Pancreas (tissue), 10 donors: ENCODE measurements around the gene MOSPD2. TPM values are rescaled to one million over a fixed set of nuclear protein-coding genes. Genes with fewer than 3 reads are reported as not detected.
A peak's percentile ranks its signal among the peaks of the same experiment; 100 is the strongest.

Source experiments
- ATAC-seq, 4 donors: fragments of 200-7000 bp; cut with Tn5 transposase; one replicate each; pipeline versions ENCODE4 v1.8.0 to v1.9.1; 2020; ENCODE audit warnings: mild to moderate bottlenecking in 4 of 4, moderate library complexity in 4 of 4
- DNase-seq, 6 donors: peaks; one replicate each; pipeline ENCODE4 v3.0.0-alpha.2; 2020
- FAIRE-seq: peaks from 2 replicates; lab custom pipeline; 2012; peaks lifted over from hg19 to GRCh38; lab: Jason Lieb, UNC
- H3K27ac ChIP-seq, 4 donors: fragments of 200-600 bp; sonication (generic); 1 replicate in 3 of 4; 2 replicates in 1 of 4; pipeline versions ENCODE4 v1.5.0 to v1.8.0; 2020
- H3K27me3 ChIP-seq, 4 donors: fragments of 200-600 bp; one replicate each; pipeline ENCODE4 v1.8.0; 2021
- H3K36me3 ChIP-seq, 3 donors: fragments of 200-600 bp; sonication (generic) in 1 of 3; one replicate each; pipeline versions ENCODE4 v1.5.0 to v1.8.0; 2020 to 2021
- H3K4me1 ChIP-seq, 3 donors: fragments of 200-600 bp; one replicate each; pipeline ENCODE4 v1.8.0; 2021
- H3K4me3 ChIP-seq, 4 donors: fragments of 200-600 bp; sonication (generic) in 2 of 4; one replicate each; pipeline versions ENCODE4 v1.5.0 to v1.8.0; 2020 to 2021
- H3K9me3 ChIP-seq, 4 donors: fragments of 200-600 bp; one replicate each; pipeline ENCODE4 v1.8.0; 2021
- CTCF ChIP-seq, 4 donors: fragments of 200-600 bp; sonication (generic) in 3 of 4; IDR thresholded peaks; one replicate each; pipeline versions ENCODE4 v1.5.0 to v1.8.0; 2021; ENCODE audit warnings: antibody characterized with exemption in 4 of 4
- WGBS, 2 donors: extraction: QIAGEN DNeasy Blood & Tissue Kit; methylation state at CpG; one replicate each; pipeline ENCODE4 v1.1.7; 2013; 5-methylcytosine and 5-hydroxymethylcytosine counted together
- intact Hi-C, 3 donors: fragments of 100-400 bp; cut with DNase I; formaldehyde crosslinking; loops; one replicate each; pipeline versions ENCODE4 v1.11.1 to v1.14.2; 2022
- polyA plus RNA-seq, 2 donors: library from polyadenylated mRNA; stranded (reverse); fragments of 200-250 nt; gene quantifications; one replicate each; pipeline ENCODE4 v1.2.3, GENCODE V29; 2013
- total RNA-seq, 6 donors: library from RNA; stranded (reverse); fragmentation: NEBNext Ultra II Directional in 4 of 6; extraction: Animal tissue kit (Norgen Biotek cat#: 25700) in 4 of 6; gene quantifications; one replicate each; pipeline versions ENCODE4 v1.2.1 to v1.2.4, GENCODE V29; 2021 to 2023
- donor health status: healthy with polysubstance abuse.
- donor health status: DM: no; HTN: no; CAD: no; lungs with moderate emphysema.
- donor health status: DM: no; HTN: no; CAD: no.
- donor health status: control.
- donor health status: control.
- donor health status: Bipolar disorder and iron deficiency.
- donor health status: DM: yes; HTN: yes; CAD: no.
- donor health status: DM: no; HTN: no; CAD: no.
- donor health status: DM: no; HTN: no; CAD: no.
- donor health status: DM: yes; HTN: yes; CAD: no.

The MOSPD2 gene
- total and polyA plus RNA-seq, 8 donors: 1.9 to 8.3 (median 4.2) TPM

DNA sequence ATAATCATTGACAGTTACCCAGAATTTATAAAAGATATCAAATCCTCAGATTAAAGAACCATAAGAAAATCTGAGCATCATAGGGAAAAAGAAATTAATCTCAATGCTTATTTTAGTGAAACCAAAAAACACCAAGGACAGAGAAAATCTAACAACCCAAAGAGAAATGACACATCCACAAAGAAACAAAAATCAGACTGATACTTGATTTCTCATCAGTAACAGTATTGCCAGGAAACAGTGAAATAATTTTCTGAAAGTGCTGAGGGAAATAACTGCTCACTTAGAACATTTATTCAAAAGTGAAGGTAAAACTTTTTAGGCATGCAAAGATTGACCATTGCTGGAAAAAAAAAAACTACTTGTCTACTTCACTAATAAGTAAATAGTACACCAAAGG, 10.6 kb downstream of the MOSPD2 start:
- FAIRE-seq: peak; percentile 5
- DNase-seq: no peak
- no peak overlapping the region for H3K4me3 ChIP-seq
- TF ChIP-seq CTCF (IDR thresholded peaks at IDR 0.05): no peak
- intact Hi-C loops: no loop called here
- ATAC-seq: no peak
- H3K9me3 ChIP-seq: no peaks in the 10 kb centered on the region
- no peaks in the 10 kb centered on the region for H3K4me1 ChIP-seq
- no peak overlapping the region for H3K27ac ChIP-seq
- H3K27me3 ChIP-seq: no peaks in the 10 kb centered on the region
- H3K36me3 ChIP-seq: no peaks in the 10 kb centered on the region

GRCh38 chrX:14884714-14885113, 11.5 kb downstream of the MOSPD2 start:
- intact Hi-C loops: no loop called here
- 45 to 81% methylated on average over 1 of the region's 1 CpG for WGBS, 2 donors
- Histone ChIP-seq H3K4me3 (no peak overlapping the region), H3K4me1 (no peaks in the 10 kb centered on the region), H3K9me3 (no peaks in the 10 kb centered on the region), H3K27me3 (no peaks in the 10 kb centered on the region), H3K27ac (no peak overlapping the region), H3K36me3 (no peaks in the 10 kb centered on the region)
- ATAC-seq (no peak), FAIRE-seq (peak; percentile 39), DNase-seq (no peak)
- TF ChIP-seq CTCF (IDR thresholded peaks at IDR 0.05): no peak

DNA sequence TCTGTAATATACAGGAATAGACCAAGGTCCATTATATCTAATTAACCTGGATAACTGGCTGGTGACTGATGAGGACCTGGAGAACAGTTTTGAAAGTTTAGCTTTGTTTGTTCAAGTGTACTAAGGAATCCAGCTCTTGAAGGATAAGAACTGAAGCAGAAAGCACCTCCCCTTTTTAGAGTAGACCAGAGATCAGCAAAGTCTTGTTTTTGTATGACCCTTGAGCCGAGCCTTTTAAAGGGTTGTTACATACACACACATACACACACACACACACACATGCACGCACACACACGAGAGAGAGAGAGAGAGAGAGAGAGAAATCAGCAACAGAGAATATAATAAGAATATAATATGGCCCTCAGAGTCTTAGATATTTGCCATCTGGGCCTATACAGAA, 13.0 kb downstream of the MOSPD2 start:
- no peaks in the 10 kb centered on the region for H3K4me1 ChIP-seq
- TF ChIP-seq CTCF (IDR thresholded peaks at IDR 0.05): no peak
- WGBS, 2 donors: 61 to 88% methylated on average over 3 of the region's 3 CpGs
- no peaks in the 10 kb centered on the region for H3K9me3 ChIP-seq
- intact Hi-C loops: no loop called here
- H3K36me3 ChIP-seq: no peaks in the 10 kb centered on the region
- DNase-seq: no peak
- no peak overlapping the region for H3K4me3 ChIP-seq
- no peaks in the 10 kb centered on the region for H3K27me3 ChIP-seq
- H3K27ac ChIP-seq: no peak overlapping the region
- FAIRE-seq: no peak
- no peak for ATAC-seq

DNA sequence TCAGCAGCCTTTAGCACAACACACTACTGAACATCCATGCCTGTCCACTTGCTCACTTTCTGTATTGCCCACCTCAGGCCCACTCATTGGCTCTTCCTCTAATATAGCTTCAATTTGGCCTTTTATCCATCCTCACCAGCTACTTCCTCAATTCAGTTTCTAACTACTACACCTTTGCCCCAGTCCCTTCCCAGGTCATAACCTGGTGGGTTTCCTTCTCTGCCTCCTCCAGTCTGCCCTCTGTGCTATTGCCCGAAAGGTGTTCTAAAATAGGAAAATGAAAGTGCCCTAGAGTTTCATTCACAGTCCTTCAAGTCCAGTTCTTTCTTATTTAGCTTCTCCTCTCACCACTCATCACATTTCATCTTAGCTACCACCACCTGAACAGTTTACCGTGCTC, 23.1 kb downstream of the MOSPD2 start:
- 88 to 94% methylated on average over 2 of the region's 2 CpGs for WGBS, 2 donors

DNA sequence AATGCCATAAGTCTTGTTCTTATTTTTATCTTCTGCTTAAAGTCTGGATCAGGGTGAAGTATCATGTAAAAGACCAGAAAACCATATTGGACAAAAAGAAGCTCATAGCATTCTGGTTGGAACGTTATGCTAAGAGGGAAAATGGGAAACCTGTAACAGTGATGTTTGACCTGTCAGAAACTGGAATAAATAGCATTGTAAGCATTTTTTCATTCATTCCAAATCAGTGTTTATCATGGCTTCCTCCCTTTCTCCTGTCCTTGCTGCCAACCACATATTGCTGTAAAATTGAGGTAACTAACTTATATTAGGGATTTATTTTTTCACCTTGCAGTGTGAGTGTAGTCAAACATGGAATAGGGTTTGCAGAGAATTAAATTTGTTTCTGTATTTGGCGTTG, 23.8 kb downstream of the MOSPD2 start:
- FAIRE-seq (no peak), DNase-seq (no peak), ATAC-seq (no peak)
- Histone ChIP-seq H3K9me3 (no peaks in the 10 kb centered on the region), H3K4me3 (no peak overlapping the region), H3K27me3 (no peaks in the 10 kb centered on the region), H3K4me1 (no peaks in the 10 kb centered on the region), H3K27ac (no peak overlapping the region), H3K36me3 (no peaks in the 10 kb centered on the region)
- WGBS, 2 donors: 70 to 83% methylated on average over 2 of the region's 2 CpGs
- TF ChIP-seq CTCF (IDR thresholded peaks at IDR 0.05): no peak
- intact Hi-C loops: no loop called here

More for the DNA sequence above, 23.1 kb downstream of the MOSPD2 start:
- DNase-seq (no peak), ATAC-seq (no peak), FAIRE-seq (no peak)
- no peaks in the 10 kb centered on the region for H3K27me3 ChIP-seq
- intact Hi-C loops: no loop called here
- no peaks in the 10 kb centered on the region for H3K9me3 ChIP-seq
- no peak overlapping the region for H3K27ac ChIP-seq
- H3K36me3 ChIP-seq: no peaks in the 10 kb centered on the region
- H3K4me3 ChIP-seq: no peak overlapping the region
- TF ChIP-seq CTCF (IDR thresholded peaks at IDR 0.05): no peak
- H3K4me1 ChIP-seq: no peaks in the 10 kb centered on the region
